Measurements from ENCODE around the gene AP5M1.
"Not testable (repeated sequence)": the region's sequence is repeated elsewhere in the genome, so short reads cannot be mapped to it uniquely, and the experiment has no call there.

AP5M1 gene

GRCh38 chr14:57299511-57299910 lies 30.7 kb downstream of the AP5M1 start:
- peaks cover 8% of the 10 kb centered on the region for H3K4me1 ChIP-seq (ENCODE audit: insufficient read depth, low read length)
- no peak overlapping the region for H2AFZ ChIP-seq (ENCODE audit: low read depth, low read length)
- H3K36me3 ChIP-seq (ENCODE audit: insufficient read depth, low read length), result no peaks in the 10 kb centered on the region

GRCh38 chr14:57302883-57303282 lies 34.1 kb downstream of the AP5M1 start:
- no peaks in the 10 kb centered on the region for H3K36me3 ChIP-seq (ENCODE audit: insufficient read depth, low read length)
- no peaks in the 10 kb centered on the region for H3K27me3 ChIP-seq (ENCODE audit: insufficient read depth, low read length)
- H3K4me3 ChIP-seq (ENCODE audit: low read length), result no peak overlapping the region
- H3K4me1 ChIP-seq (ENCODE audit: insufficient read depth, low read length), result no peaks in the 10 kb centered on the region
- no peak overlapping the region for H2AFZ ChIP-seq (ENCODE audit: low read depth, low read length)
- H3K9me3 ChIP-seq (ENCODE audit: low read length), result no peaks in the 10 kb centered on the region

More at GRCh38 chr14:57299511-57299910, 30.7 kb downstream of the AP5M1 start:
- Histone ChIP-seq H3K27me3 (ENCODE audit: insufficient read depth, low read length) (no peaks in the 10 kb centered on the region), H3K9me3 (ENCODE audit: low read length) (no peaks in the 10 kb centered on the region), H3K4me3 (ENCODE audit: low read length) (no peak overlapping the region)

GRCh38 chr14:57314396-57315089 lies 45.8 kb downstream of the AP5M1 start:
- Histone ChIP-seq H3K27me3 (ENCODE audit: insufficient read depth, low read length) (no peaks in the 10 kb centered on the region), H3K4me1 (ENCODE audit: insufficient read depth, low read length) (peaks cover 3% of the 10 kb centered on the region), H3K4me3 (ENCODE audit: low read length) (no peak overlapping the region), H2AFZ (ENCODE audit: low read depth, low read length) (no peak overlapping the region), H3K36me3 (ENCODE audit: insufficient read depth, low read length) (no peaks in the 10 kb centered on the region), H3K9me3 (ENCODE audit: low read length) (no peaks in the 10 kb centered on the region)

GRCh38 chr14:57317248-57317833 lies 48.6 kb downstream of the AP5M1 start:
- H3K36me3 ChIP-seq (ENCODE audit: insufficient read depth, low read length), result no peaks in the 10 kb centered on the region
- no peaks in the 10 kb centered on the region for H3K4me1 ChIP-seq (ENCODE audit: insufficient read depth, low read length)
- no peak overlapping the region for H3K4me3 ChIP-seq (ENCODE audit: low read length)
- H2AFZ ChIP-seq (ENCODE audit: low read depth, low read length), result no peak overlapping the region
- H3K27me3 ChIP-seq (ENCODE audit: insufficient read depth, low read length), result peaks cover 3% of the 10 kb centered on the region
- H3K9me3 ChIP-seq (ENCODE audit: low read length), result no peaks in the 10 kb centered on the region

- Histone ChIP-seq H2AFZ (ENCODE audit: low read depth, low read length) (no peak overlapping the region), H3K36me3 (ENCODE audit: insufficient read depth, low read length) (no peaks in the 10 kb centered on the region)
These were observed 50.9 kb downstream of the AP5M1 start for GRCh38 chr14:57319636-57320192.

GRCh38 chr14:57323721-57324120 lies 55.0 kb downstream of the AP5M1 start:
- H3K4me1 ChIP-seq (ENCODE audit: insufficient read depth, low read length), result no peaks in the 10 kb centered on the region
- H3K27me3 ChIP-seq (ENCODE audit: insufficient read depth, low read length), result peaks cover 3% of the 10 kb centered on the region
- H3K36me3 ChIP-seq (ENCODE audit: insufficient read depth, low read length), result no peaks in the 10 kb centered on the region
- H3K9me3 ChIP-seq (ENCODE audit: low read length), result no peaks in the 10 kb centered on the region
- no peak overlapping the region for H3K4me3 ChIP-seq (ENCODE audit: low read length)
- H2AFZ ChIP-seq (ENCODE audit: low read depth, low read length), result no peak overlapping the region

More at GRCh38 chr14:57319636-57320192, 50.9 kb downstream of the AP5M1 start:
- Histone ChIP-seq H3K27me3 (ENCODE audit: insufficient read depth, low read length) (peaks cover 3% of the 10 kb centered on the region), H3K9me3 (ENCODE audit: low read length) (no peaks in the 10 kb centered on the region), H3K4me3 (ENCODE audit: low read length) (no peak overlapping the region), H3K4me1 (ENCODE audit: insufficient read depth, low read length) (no peaks in the 10 kb centered on the region)

- H2AFZ ChIP-seq (ENCODE audit: low read depth, low read length), result no peak overlapping the region
- H3K4me1 ChIP-seq (ENCODE audit: insufficient read depth, low read length), result no peaks in the 10 kb centered on the region
- no peaks in the 10 kb centered on the region for H3K36me3 ChIP-seq (ENCODE audit: insufficient read depth, low read length)
- H3K9me3 ChIP-seq (ENCODE audit: low read length), result no peaks in the 10 kb centered on the region
- H3K4me3 ChIP-seq (ENCODE audit: low read length), result no peak overlapping the region
- no peaks in the 10 kb centered on the region for H3K27me3 ChIP-seq (ENCODE audit: insufficient read depth, low read length)
These were observed 57.5 kb downstream of the AP5M1 start for GRCh38 chr14:57326253-57326652.

- Histone ChIP-seq H3K27me3 (ENCODE audit: insufficient read depth, low read length) (no peaks in the 10 kb centered on the region), H3K36me3 (ENCODE audit: insufficient read depth, low read length) (no peaks in the 10 kb centered on the region), H2AFZ (ENCODE audit: low read depth, low read length) (no peak overlapping the region), H3K9me3 (ENCODE audit: low read length) (peaks cover 3% of the 10 kb centered on the region), H3K4me1 (ENCODE audit: insufficient read depth, low read length) (no peaks in the 10 kb centered on the region), H3K4me3 (ENCODE audit: low read length) (no peak overlapping the region)
These were observed 61.1 kb downstream of the AP5M1 start for GRCh38 chr14:57329833-57330232.

- H3K9me3 ChIP-seq (ENCODE audit: low read length); H3K4me1 ChIP-seq (ENCODE audit: insufficient read depth, low read length); H3K36me3 ChIP-seq (ENCODE audit: insufficient read depth, low read length); H2AFZ ChIP-seq (ENCODE audit: low read depth, low read length); H3K4me3 ChIP-seq (ENCODE audit: low read length); H3K27me3 ChIP-seq (ENCODE audit: insufficient read depth, low read length): not testable (repeated sequence)
These were observed 63.7 kb downstream of the AP5M1 start for GRCh38 chr14:57332475-57332874.

GRCh38 chr14:57333726-57334125 lies 65.0 kb downstream of the AP5M1 start:
- H3K9me3 ChIP-seq (ENCODE audit: low read length); H3K27me3 ChIP-seq (ENCODE audit: insufficient read depth, low read length); H2AFZ ChIP-seq (ENCODE audit: low read depth, low read length); H3K36me3 ChIP-seq (ENCODE audit: insufficient read depth, low read length); H3K4me3 ChIP-seq (ENCODE audit: low read length); H3K4me1 ChIP-seq (ENCODE audit: insufficient read depth, low read length): not testable (repeated sequence)

GRCh38 chr14:57343545-57344297 lies 75.0 kb downstream of the AP5M1 start:
- H3K9me3 ChIP-seq (ENCODE audit: low read length); H3K36me3 ChIP-seq (ENCODE audit: insufficient read depth, low read length); H3K4me3 ChIP-seq (ENCODE audit: low read length); H3K27me3 ChIP-seq (ENCODE audit: insufficient read depth, low read length); H3K4me1 ChIP-seq (ENCODE audit: insufficient read depth, low read length); H2AFZ ChIP-seq (ENCODE audit: low read depth, low read length): not testable (repeated sequence)

- Histone ChIP-seq H2AFZ (ENCODE audit: low read depth, low read length) (no peak overlapping the region), H3K27me3 (ENCODE audit: insufficient read depth, low read length) (no peaks in the 10 kb centered on the region), H3K4me1 (ENCODE audit: insufficient read depth, low read length) (no peaks in the 10 kb centered on the region), H3K4me3 (ENCODE audit: low read length) (no peak overlapping the region), H3K9me3 (ENCODE audit: low read length) (no peaks in the 10 kb centered on the region), H3K36me3 (ENCODE audit: insufficient read depth, low read length) (no peaks in the 10 kb centered on the region)
These were observed 76.3 kb downstream of the AP5M1 start for GRCh38 chr14:57345106-57345505.

GRCh38 chr14:57346741-57347140 lies 78.0 kb downstream of the AP5M1 start:
- no peak overlapping the region for H2AFZ ChIP-seq (ENCODE audit: low read depth, low read length)
- no peaks in the 10 kb centered on the region for H3K27me3 ChIP-seq (ENCODE audit: insufficient read depth, low read length)
- H3K9me3 ChIP-seq (ENCODE audit: low read length), result no peaks in the 10 kb centered on the region
- no peak overlapping the region for H3K4me3 ChIP-seq (ENCODE audit: low read length)
- H3K4me1 ChIP-seq (ENCODE audit: insufficient read depth, low read length), result no peaks in the 10 kb centered on the region
- no peaks in the 10 kb centered on the region for H3K36me3 ChIP-seq (ENCODE audit: insufficient read depth, low read length)

All from neuron (in vitro differentiated cells).